SK-N-MC (cell line): ENCODE results near the gene DUSP28.

ENCODE experiments used
- EZH2 ChIP-seq: fragments of 200-600 bp; sonication (generic); IDR thresholded peaks from one replicate; pipeline ENCODE4 v1.6.1; 2017; ENCODE audit warnings: antibody characterized with exemption
- FOXP2 ChIP-seq: optimal IDR thresholded peaks from 2 replicates; pipeline ENCODE3; 2011; ENCODE audit warnings: mild to moderate bottlenecking, moderate library complexity; ENCODE audit not compliant: insufficient read depth; ENCODE audit errors: extremely low read length, control extremely low read depth
- POLR2AphosphoS5 ChIP-seq: IDR thresholded peaks from 2 replicates; pipeline ENCODE4 v1.6.1; 2012; ENCODE audit warnings: mild to moderate bottlenecking, low read depth, low read length, borderline replicate concordance

- TF ChIP-seq POLR2AphosphoS5, result no peak
- TF ChIP-seq EZH2, result no peak
- TF ChIP-seq FOXP2, result no peak
These were observed 30.5 kb downstream of the DUSP28 start for GRCh38 chr2:240590681-240591111.
